ENCODE data around the gene FIGNL2.
"Not testable (repeated sequence)": the region's sequence is repeated elsewhere in the genome, so short reads cannot be mapped to it uniquely, and the experiment has no call there.

The FIGNL2 gene

DNA sequence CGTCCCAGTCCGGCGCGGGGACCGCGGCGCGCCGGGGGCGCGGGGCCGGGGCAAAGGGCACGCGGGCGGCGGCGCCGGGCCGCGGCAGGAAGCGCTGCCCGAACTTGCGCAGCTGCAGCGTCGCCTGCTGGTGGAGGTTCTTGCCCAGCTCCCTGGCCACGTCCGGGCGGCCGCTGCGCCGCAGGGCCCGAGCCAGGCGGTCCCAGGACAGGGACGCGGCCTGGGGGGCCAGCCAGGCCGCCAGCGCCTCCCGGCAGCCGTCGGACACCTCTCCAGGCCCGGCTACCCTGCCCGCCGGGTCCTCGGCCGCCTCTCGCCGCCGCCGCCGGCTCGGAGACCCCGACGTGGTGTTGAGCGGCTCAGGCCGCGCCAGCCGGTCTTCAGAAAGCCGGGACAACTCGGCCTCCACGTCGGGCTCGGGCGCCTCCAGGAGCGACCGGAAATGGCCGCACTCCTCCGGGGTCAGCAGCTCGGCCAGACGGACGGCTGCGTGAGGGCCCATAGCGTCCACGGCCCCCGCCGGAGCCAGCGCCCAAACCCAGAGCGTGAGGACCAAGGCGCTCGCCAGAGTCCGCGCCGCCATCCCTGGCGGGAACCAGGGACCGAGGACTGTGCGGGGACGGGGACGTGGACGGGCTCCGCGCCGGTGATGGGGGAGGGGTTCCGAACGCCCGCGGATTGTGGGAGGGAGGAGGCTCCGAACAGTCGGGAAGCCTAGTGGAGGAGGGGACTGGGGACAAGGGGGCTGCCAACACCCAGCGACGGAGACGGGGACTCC, 34.0 kb downstream of the FIGNL2 start:
- ATAC-seq: peak; percentile 84 to 90

- ATAC-seq: no peak
These were observed 34.6 kb downstream of the FIGNL2 start for GRCh38 chr12:51813931-51814310.

DNA sequence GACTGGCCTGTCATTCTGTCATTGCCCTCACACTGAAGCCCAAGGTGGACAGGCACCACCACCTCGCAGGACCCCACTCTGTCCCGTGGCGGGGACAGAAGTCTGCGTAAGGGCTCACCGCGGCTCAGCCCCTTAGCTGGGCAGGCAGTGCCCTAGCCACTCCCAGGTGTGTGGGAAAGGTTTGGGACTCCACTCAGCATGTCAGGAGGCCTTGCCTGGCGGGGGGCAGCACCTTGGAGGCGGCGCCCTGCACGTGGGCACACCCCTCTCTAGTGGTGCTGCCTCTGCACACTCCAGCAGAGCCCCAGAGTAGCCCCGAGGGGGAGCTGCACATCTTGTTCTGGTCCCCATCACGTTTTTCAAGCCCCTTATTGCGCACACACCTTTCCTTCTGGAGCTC, 35.6 kb downstream of the FIGNL2 start:
- ATAC-seq: no peak

GRCh38 chr12:51811203-51812202, 37.0 kb downstream of the FIGNL2 start:
- ATAC-seq: no peak

GRCh38 chr12:51809193-51809592, 39.3 kb downstream of the FIGNL2 start:
- no peak for ATAC-seq

DNA sequence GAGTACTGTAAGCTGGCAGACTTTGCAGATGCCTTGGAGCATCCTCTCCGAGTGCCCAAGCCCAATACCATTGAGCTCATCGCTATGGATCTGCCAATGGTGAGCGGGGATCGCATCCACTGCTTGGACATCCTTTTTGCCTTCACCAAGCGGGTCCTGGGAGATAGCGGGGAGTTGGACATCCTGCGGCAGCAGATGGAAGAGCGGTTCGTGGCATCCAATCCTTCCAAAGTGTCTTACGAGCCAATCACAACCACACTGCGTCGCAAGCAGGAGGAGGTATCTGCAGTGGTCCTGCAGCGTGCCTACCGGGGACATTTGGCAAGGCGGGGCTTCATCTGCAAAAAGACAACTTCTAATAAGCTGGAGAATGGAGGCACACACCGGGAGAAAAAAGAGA, 41.6 kb downstream of the FIGNL2 start:
- no peak for ATAC-seq

- no peak for ATAC-seq
These were observed 47.5 kb downstream of the FIGNL2 start for GRCh38 chr12:51801027-51801426.

GRCh38 chr12:51798501-51798900, 50.0 kb downstream of the FIGNL2 start:
- no peak for ATAC-seq

- ATAC-seq: not testable (repeated sequence)
These were observed 50.5 kb downstream of the FIGNL2 start for GRCh38 chr12:51798051-51798450.

DNA sequence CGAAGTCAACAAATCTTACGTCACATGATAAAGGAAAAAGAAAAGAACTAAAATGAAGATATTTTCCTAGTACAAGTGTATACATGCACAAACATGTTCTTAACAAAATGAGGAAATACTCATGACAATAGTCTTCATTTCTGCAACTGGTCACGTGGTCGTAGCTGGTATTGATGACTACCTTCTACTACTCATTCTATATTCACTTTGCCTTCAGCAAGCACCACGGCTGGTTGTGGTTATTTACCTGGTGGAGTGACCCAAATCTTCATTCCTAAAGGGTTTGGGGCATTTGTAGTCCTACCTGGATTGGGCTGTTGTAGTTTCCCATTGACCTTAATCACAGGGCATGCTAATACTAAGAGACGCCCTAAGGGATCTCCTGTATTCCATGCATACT, 51.2 kb downstream of the FIGNL2 start:
- ATAC-seq: no peak

GRCh38 chr12:51793201-51793600, 55.3 kb downstream of the FIGNL2 start:
- ATAC-seq: no peak

DNA sequence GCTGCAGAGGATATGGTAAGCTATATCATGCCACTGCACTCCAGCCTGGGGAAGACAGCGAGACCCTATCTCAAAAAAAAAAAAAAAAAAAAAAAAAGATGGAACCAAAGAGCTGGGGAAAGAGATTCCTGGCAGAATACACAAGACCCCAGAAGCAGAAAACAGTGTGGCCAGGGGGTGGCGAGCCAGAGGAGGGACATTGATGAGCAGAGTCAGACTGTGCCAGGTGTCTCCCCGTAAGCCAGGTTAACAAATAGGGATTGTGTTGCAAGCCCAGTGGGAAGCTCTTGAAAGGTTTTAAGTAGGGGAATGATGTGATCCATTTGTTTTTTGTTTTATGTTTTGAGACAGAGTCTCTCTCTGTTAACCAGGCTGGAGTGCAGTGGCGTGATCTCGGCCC, 56.1 kb downstream of the FIGNL2 start:
- no peak for ATAC-seq

- ATAC-seq: no peak
These were observed 59.6 kb downstream of the FIGNL2 start for GRCh38 chr12:51788876-51789275.

- ATAC-seq: no peak
These were observed 62.6 kb downstream of the FIGNL2 start for GRCh38 chr12:51785906-51786305.

- no peak for ATAC-seq
These were observed 63.8 kb downstream of the FIGNL2 start for GRCh38 chr12:51784688-51785087.

- ATAC-seq: no peak
These were observed 68.6 kb downstream of the FIGNL2 start for GRCh38 chr12:51779876-51780275.

GRCh38 chr12:51777973-51778372, 70.5 kb downstream of the FIGNL2 start:
- no peak for ATAC-seq

DNA sequence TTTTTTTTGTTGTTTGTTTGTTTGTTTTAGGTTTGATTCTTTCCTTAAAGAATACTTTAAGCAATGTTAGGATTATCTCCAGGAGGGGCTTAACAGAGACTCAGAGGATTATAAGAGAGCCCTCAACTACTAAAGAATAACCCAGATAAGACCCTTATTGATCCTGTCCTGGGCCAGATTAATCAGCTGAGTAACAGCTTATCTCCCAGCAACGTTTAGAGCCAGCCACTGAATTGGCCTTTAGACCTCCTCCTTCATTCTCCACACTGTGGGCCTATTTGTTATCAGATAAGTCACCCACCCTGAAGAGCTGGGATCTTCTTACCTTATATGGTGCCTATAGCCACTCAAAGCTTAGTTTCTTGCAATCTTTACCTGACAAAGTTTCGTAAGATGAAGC, 71.1 kb downstream of the FIGNL2 start:
- no peak for ATAC-seq

DNA sequence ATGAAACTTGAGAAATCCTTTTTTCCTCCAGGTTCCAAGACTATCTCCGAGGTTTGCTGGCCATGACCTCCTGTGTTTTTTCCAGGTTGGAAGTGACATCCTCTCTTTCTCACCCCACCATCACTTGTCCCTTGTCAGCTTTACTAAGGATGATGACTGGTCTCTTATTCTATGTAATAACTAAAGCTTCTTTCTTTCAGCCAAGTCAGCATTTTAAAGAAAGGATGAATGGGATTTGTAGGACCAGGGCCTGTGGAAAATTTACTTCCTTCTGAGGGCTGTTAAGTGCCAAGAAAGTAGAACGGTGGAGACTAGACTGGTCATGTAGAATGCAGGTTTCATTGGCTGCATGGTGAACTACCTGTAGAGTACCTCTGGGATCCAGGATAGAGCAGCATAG, 73.6 kb downstream of the FIGNL2 start:
- no peak for ATAC-seq

DNA sequence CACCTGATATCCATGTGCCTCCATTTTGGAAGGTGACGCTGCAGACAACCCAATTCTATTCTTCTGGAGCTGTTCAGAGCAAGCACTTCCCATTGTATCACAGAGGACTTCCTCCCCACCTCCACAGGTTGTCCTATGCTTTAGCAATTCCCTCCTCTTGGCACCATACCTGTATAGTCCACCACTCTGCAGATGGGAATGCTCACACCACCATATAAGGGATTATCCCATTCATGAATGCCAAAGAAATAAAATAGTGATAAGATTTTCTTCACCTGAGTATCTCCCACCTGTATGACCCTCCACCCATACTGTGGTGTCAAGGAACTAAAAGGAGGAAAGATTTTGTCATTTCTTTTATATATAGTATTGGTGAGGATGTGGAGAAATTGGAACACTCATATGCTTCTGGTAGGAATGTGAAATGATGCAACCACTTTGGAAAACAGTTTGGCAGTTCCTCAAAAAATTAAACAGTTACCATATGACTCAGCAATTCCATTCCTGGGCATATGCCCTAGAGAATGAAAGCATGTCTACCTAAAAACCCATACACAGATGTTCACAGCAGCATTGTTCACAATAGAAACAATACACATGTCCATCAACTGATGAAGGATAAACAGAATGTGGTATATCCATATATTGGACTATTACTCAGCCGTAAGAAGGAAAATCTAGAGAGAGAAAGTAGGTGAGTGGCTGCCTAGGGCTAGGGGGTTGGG, 75.2 kb downstream of the FIGNL2 start:
- ATAC-seq: no peak

GRCh38 chr12:51771008-51771407, 77.5 kb downstream of the FIGNL2 start:
- ATAC-seq: no peak

Data from activated CD4-positive, CD25-positive, alpha-beta regulatory T cell treated with anti-CD3 and anti-CD28 coated beads, Interleukin-2, amount 50 U/mL, for 24 hours (primary cell).